Astrocyte (in vitro differentiated cells and primary cell): ENCODE data around the gene AFG1L.

Source experiments
- CTCF ChIP-seq: IDR thresholded peaks from 2 replicates; pipeline ENCODE4 v1.5.1; 2011; ENCODE audit warnings: low read depth, mild to moderate bottlenecking, inconsistent platforms, low read length, moderate library complexity; ENCODE audit not compliant: insufficient read depth
- EZH2 ChIP-seq: IDR thresholded peaks from 2 replicates; pipeline ENCODE4 v1.6.1; 2012; ENCODE audit warnings: mild to moderate bottlenecking, low read length, inconsistent platforms; ENCODE audit not compliant: insufficient read depth

GRCh38 chr6:108563292-108563691, 268.4 kb downstream of the AFG1L start:
- TF ChIP-seq CTCF (no peak), EZH2 (no peak)
